Activated naive CD4-positive, alpha-beta T cell treated with anti-CD3 and anti-CD28 coated beads, Interleukin-2, amount 50 U/mL, for 24 hours (primary cell): Measurements from ENCODE around the gene MOB3A.

ENCODE experiments used
- H3K27ac Mint-ChIP-seq: one replicate; pipeline ENCODE4 v1.8.0; 2021; ENCODE audit warnings: mild to moderate bottlenecking, mixed read lengths
- H3K27me3 Mint-ChIP-seq: one replicate; pipeline ENCODE4 v1.8.0; 2021; ENCODE audit warnings: mixed read lengths
- H3K36me3 Mint-ChIP-seq: one replicate; pipeline ENCODE4 v1.8.0; 2021; ENCODE audit warnings: mixed read lengths
- H3K4me1 Mint-ChIP-seq: one replicate; pipeline ENCODE4 v1.8.0; 2021; ENCODE audit warnings: mixed read lengths
- H3K4me3 Mint-ChIP-seq: one replicate; pipeline ENCODE4 v1.8.0; 2021; ENCODE audit warnings: mild to moderate bottlenecking, mixed read lengths
- H3K9me3 Mint-ChIP-seq: one replicate; pipeline ENCODE4 v1.8.0; 2021; ENCODE audit warnings: mixed read lengths

Gene MOB3A

DNA sequence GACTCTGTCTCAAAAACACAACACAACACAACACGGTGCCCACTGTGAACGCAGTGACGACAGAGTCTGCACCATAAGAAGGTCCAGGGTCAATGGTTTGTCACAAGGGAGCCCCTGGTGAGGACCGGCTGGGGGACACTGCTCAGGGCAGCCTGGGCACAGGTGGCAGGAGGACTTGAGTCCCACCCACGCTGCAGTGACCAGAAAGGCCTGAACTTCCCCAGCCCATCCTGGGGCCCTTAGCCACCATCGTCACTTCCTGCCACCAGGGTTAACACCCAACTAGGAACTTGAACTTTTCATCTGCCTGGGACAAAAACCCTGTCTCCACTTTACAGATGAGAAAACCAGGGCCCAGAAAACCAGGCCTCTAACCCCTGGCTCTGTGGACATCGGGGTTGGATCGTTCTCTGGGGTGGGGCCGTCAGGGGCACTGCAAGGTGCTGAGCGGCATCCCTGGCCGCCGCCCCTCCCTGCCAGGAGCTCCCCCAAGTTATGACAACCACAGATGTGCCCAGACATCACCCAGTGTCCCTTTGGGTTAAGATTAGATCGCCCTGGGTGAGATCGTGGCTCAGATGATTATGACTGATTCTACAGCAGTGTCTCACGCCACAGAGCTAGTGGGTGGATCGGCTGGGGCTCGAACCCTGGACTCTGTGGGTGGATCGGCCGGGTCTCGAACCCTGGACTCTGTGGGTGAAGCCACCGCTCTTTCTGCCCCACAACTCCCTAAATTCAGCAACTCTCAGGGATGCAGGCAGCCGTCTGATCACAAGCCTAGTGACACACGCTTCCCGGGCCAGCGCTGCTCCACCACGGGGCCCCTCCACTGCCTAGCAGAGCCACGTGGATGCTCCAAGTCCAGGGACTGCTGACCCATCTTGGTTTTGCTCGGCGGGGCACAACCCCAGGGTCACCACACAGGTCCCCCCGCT, 14.0 kb downstream of the MOB3A start:
- Mint-ChIP-seq H3K27ac (peak overlapping the region; percentile 93), H3K27me3 (no peaks in the 10 kb centered on the region), H3K36me3 (peaks cover 2% of the 10 kb centered on the region), H3K9me3 (no peaks in the 10 kb centered on the region), H3K4me3 (peak overlapping the region; percentile 95), H3K4me1 (peaks cover 53% of the 10 kb centered on the region)

DNA sequence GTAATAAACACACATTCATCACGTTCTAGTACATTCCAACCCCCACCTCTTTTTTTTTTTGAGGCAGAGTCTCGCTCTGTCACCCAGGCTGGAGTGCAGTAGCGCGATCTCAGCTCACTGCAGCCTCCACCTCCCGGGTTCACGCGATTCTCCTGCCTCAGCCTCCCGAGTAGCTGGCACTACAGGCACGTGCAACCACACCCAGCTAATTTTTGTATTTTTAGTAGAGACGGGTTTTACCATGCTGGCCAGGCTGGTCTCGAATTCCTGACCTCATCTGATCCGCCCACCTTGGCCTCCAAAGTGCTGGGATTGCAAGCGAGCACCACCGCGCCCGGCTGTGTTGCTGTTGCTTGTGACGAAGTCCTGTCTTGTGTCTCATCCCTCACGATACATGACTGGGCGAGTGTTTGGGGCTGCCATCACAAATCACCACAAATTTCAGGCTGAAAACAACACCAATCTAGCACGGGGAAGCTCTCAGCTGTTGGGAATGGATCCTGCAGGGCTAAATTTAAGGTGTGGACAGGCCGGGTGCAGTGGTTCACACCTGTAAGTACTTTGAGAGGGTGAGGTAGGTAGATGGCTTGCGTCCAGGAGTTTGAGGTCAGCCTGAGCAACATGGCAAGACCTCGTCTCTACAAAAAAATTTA, 15.7 kb downstream of the MOB3A start:
- Mint-ChIP-seq H3K4me1 (peaks cover 43% of the 10 kb centered on the region), H3K27me3 (no peaks in the 10 kb centered on the region), H3K36me3 (peaks cover 2% of the 10 kb centered on the region), H3K9me3 (no peaks in the 10 kb centered on the region), H3K4me3 (peak overlapping the region; percentile 95), H3K27ac (peak overlapping the region; percentile 80)

DNA sequence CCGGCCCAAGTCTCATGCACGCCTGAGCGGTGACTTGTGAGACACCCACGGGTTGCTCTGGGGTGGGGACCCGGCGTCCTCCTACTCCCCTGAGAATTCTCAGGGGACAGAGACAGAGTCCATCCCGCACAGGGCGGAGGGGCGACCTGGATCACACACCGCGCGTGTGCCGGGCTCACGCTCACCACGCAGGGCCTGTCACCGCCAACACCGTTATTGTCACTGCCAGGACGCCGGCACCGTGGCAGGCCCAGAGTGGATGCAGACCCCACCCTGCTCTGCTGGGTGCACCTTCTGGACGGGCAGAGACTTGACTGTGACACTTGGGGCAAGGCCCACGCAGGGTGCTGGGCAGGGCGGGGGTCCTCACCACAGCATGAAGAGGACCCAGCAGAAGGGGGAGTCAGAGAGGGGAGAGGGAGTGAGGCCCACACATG, 16.2 kb downstream of the MOB3A start:
- H3K9me3 Mint-ChIP-seq = no peaks in the 10 kb centered on the region
- peaks cover 2% of the 10 kb centered on the region for H3K36me3 Mint-ChIP-seq
- H3K4me3 Mint-ChIP-seq = peak overlapping the region; percentile 95
- peaks cover 39% of the 10 kb centered on the region for H3K4me1 Mint-ChIP-seq
- peak overlapping the region; percentile 80 for H3K27ac Mint-ChIP-seq
- no peaks in the 10 kb centered on the region for H3K27me3 Mint-ChIP-seq

DNA sequence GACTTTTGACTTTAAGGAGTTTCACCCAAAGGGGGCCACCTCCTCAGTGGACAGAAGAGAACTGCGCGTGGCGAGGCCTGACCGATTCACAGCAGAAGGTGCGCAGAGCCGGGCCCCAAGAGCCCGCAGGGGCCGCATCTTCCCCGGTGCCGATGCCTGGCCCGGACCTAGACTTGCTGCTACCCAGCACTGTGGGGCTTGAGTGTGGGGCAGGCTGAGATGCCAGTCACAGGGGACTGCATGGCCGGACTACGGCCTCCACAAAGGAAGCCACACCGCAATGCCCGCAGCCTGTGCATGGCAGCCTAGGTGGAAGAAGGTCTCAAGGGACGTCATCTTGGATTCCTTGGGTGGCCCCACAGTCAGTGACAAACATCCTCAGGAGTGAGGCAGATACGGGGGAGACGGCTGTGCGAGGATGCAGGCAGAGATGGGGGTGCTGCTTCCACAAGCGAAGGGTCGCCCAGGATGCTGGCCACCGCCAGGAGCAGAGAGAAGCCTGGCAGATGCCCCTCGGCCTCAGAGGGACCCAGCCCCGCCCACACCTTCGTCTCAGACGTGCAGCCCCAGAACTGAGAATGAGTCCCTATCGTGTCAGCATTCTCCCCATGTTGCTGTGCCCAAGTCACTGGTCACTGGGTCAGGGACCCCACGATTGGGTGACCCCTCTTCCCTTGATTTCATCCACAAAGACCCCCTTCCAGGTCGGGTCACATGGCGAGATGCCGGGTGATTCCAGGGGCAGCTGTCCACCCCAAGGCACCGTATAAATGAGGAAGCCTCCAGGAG, 16.9 kb downstream of the MOB3A start:
- Mint-ChIP-seq H3K9me3 (no peaks in the 10 kb centered on the region), H3K27ac (peak overlapping the region; percentile 92), H3K4me3 (peak overlapping the region; percentile 95), H3K27me3 (no peaks in the 10 kb centered on the region), H3K36me3 (peaks cover 2% of the 10 kb centered on the region), H3K4me1 (peaks cover 42% of the 10 kb centered on the region)

DNA sequence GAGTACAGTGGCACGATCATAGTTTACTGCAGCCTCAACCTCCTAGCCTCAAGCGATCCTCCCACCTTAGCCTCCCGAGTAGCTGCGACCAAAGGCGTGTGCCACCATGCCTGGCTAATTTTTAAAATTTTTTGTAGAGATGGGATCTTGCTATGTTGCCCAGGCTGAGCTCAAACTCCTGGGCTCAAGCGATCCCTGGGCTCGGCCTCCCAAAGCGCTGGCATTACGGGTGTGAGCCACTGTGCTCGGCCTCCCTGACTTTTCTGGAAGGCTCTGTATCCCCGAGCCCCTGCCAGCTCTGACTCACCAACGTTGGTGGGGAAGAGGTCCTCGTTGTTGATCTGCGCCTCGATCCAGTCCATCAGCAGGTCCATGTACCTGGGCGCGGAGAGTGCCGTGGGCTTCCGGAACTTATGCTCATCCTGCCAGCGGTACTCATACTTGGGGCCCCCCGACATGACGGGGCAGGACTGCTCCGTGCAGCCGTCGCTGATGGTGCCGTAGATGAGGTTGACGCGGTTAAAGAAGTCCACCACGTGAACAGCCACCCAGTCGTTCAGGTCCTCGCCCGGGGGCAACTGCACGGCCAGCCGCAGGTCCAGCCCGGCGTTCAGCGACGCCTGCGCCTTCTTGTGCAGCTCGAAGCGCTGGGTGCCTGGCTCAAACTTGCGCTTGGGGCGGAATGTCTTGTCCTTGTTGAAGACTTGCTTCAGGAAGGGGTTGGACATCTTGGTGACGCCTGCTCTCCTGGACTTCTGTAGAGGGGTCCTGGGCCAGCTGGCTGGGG, 18.1 kb downstream of the MOB3A start:
- peaks cover 40% of the 10 kb centered on the region for H3K4me1 Mint-ChIP-seq
- H3K4me3 Mint-ChIP-seq = no peak overlapping the region
- H3K27ac Mint-ChIP-seq = no peak overlapping the region

DNA sequence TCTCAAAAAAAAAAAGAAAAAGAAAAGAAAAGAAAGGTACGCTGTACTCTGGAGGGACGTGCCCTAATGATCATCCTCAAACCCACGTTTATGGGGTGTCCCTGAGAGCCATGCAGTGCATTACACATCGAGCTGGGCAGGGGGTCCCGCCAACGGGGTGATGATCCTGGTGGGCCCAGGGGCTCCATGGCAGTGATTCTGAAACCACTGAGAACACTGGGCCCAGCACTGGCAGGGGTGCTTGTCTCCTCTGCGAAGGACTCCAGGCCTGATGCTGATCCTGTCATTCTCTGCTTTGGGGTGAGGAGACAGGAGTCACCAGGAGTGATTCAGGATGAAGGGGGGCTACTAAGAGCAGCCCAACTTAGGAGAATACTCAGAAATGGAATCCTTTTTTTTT, 18.7 kb downstream of the MOB3A start:
- H3K27ac Mint-ChIP-seq = no peak overlapping the region
- H3K36me3 Mint-ChIP-seq = peaks cover 6% of the 10 kb centered on the region
- H3K27me3 Mint-ChIP-seq = no peaks in the 10 kb centered on the region
- H3K4me1 Mint-ChIP-seq = peaks cover 36% of the 10 kb centered on the region
- no peaks in the 10 kb centered on the region for H3K9me3 Mint-ChIP-seq
- H3K4me3 Mint-ChIP-seq = no peak overlapping the region

More for the DNA sequence above, 18.1 kb downstream of the MOB3A start:
- H3K9me3 Mint-ChIP-seq = no peaks in the 10 kb centered on the region
- peaks cover 3% of the 10 kb centered on the region for H3K36me3 Mint-ChIP-seq
- H3K27me3 Mint-ChIP-seq = no peaks in the 10 kb centered on the region

DNA sequence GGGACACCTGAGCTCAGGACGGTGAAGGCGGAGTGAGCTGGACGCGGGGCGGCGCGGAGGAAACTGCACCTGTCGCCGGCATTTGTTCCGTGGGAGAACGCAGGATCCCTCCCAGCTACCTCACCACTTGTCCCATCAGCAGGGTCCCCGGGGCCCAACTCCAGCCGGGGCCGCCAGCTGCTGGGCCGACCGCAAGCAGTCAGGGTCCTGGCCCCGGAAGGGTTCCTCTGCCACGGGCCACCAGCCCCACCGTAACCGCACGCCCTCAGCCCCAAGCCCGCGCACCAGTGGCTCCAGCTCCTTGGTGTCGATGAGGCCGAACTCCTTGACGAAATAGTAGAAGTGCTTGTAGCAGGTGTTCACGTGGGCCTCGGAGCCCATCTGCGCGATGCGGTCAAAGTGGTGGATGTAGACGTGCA, 19.6 kb downstream of the MOB3A start:
- Mint-ChIP-seq H3K27me3 (no peaks in the 10 kb centered on the region), H3K4me1 (peaks cover 33% of the 10 kb centered on the region), H3K4me3 (no peak overlapping the region), H3K36me3 (peaks cover 8% of the 10 kb centered on the region), H3K27ac (no peak overlapping the region), H3K9me3 (no peaks in the 10 kb centered on the region)

DNA sequence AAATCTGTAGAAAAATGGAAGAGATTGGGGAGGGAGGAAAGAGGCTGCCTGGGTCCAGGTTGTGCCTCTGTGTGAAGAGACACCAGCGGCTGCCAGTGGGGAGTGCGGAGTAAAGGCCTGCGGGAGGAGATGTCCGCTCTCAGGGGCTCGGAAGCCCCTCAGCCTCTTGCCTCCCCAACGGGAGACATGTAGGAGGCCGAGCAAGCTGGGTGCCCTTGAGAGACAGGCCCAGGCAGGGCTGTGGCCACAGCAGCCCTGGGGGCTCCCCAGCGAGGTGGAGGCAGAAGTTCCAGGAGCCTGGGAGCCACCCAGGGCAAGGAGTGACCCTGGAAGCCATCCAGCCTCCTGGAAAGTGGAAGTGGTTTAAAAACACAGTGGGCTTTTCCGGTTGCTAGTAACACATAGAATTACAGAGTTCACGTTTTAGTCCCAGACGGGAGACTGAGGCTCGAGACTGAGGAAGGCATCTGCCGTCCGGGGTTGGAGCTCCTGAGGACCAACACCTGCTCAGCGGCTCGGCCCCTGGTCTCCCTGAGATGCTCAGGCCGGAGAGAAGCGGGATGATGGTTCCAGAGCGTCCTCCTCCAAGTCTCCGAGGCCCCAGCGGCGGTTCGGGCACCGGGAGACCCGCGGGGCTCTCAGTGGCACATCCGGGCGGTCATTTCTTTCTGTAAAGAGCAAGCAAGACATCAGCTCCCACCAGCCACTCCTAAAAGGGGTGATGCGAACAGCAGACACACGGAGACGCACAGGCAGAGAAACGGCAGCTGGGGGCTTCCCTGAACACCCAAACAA, 23.2 kb downstream of the MOB3A start:
- no peak overlapping the region for H3K4me3 Mint-ChIP-seq
- H3K9me3 Mint-ChIP-seq = no peaks in the 10 kb centered on the region

DNA sequence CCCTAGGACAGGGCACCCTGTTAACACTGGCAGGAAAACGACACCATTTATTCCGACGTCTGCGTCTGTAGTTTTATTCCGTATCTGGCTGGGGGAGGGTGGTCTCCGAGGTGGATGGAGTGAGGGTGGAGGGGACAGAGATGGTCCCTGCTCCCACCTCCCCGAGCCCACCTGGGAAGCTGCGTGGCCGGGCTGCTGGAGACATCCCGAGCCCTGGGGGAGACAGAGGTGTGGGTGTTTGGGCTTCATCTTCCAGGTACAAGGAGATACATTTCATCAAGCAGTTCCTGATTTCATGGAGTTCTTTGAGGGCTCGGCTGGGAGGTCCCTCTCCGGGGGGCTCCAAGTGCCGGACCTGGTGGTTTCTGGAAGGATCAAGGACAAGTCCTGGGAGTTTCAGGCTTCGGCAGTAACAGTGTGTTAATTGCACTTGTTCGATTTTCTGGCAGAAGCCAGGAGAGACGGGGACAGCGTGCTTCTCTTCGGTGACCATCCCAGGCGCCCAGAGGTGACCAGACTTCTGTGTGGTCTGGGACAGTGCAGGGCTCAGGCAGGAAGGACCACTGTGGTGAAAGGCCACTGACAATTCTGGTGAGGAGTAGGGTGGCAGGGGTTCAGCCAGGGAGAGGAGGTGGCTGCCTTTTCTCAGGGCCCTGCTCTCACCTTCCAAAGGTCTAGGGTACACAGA, 25.0 kb downstream of the MOB3A start:
- Mint-ChIP-seq H3K27ac (peak overlapping the region; percentile 84), H3K4me1 (peaks cover 21% of the 10 kb centered on the region), H3K9me3 (no peaks in the 10 kb centered on the region), H3K4me3 (no peak overlapping the region), H3K27me3 (no peaks in the 10 kb centered on the region), H3K36me3 (peaks cover 8% of the 10 kb centered on the region)

More for the DNA sequence above, 23.2 kb downstream of the MOB3A start:
- Mint-ChIP-seq H3K27ac (peak overlapping the region; percentile 55), H3K27me3 (no peaks in the 10 kb centered on the region), H3K36me3 (peaks cover 8% of the 10 kb centered on the region), H3K4me1 (peaks cover 21% of the 10 kb centered on the region)

DNA sequence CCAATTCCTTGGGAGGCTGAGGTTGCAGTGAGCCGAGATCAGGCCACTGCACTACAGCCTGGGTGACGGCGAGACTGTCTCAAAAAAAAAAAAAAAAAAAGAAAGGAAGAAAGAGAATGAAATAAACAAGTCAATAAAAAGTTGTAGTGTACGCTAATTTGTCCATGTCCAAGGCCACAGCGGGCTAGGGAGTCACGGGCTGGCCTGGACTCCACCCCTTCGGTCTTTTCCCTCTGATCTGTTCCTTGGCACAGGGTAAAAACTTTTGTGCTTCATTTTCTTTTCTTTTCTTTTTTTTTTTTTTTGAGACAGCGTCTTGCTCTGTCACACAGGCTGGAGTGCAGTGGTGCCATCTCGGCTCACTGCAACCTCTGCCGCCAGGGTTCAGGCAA, 25.7 kb downstream of the MOB3A start:
- H3K27me3 Mint-ChIP-seq = no peaks in the 10 kb centered on the region
- H3K9me3 Mint-ChIP-seq = no peaks in the 10 kb centered on the region
- peaks cover 21% of the 10 kb centered on the region for H3K4me1 Mint-ChIP-seq
- H3K4me3 Mint-ChIP-seq = peak overlapping the region; percentile 15
- no peak overlapping the region for H3K27ac Mint-ChIP-seq
- peaks cover 8% of the 10 kb centered on the region for H3K36me3 Mint-ChIP-seq

DNA sequence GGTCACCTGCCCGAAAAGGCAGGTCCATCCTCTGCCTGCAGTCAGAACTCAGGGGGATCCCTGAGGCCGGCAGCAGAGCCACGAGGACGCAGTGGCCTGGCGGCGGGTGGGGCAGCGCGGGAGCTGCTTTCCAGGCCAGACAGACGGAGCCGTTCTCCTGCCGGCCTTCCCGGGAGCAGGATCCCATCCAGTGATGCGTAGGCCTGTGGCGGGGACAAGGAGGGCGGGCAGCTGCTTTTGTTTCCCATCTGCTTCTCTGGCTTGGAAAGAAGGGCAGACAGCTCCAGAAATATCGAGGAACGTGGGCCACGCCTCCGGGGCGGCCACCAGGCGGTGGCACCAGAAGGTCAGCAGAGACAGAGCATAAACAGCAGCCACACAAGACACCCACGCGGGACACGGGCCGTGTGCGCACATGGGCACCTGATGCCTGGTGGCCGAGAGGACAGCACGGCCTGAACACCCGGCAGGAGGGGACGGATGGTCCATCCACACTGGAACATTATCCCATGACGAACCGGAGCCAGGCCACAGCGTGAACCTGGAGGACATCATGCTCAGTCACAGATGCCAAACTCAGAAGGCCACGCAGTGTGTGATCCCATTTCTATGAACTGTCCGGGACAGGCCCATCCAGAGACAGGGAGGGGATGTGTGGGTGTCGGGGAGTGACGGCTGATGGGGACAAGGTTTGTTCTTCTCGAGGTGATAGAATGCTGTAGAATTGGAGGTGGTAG, 31.2 kb downstream of the MOB3A start:
- H3K4me3 Mint-ChIP-seq = no peak overlapping the region
- H3K36me3 Mint-ChIP-seq = no peaks in the 10 kb centered on the region
- no peaks in the 10 kb centered on the region for H3K27me3 Mint-ChIP-seq
- H3K27ac Mint-ChIP-seq = no peak overlapping the region
- no peaks in the 10 kb centered on the region for H3K9me3 Mint-ChIP-seq
- H3K4me1 Mint-ChIP-seq = peaks cover 30% of the 10 kb centered on the region

DNA sequence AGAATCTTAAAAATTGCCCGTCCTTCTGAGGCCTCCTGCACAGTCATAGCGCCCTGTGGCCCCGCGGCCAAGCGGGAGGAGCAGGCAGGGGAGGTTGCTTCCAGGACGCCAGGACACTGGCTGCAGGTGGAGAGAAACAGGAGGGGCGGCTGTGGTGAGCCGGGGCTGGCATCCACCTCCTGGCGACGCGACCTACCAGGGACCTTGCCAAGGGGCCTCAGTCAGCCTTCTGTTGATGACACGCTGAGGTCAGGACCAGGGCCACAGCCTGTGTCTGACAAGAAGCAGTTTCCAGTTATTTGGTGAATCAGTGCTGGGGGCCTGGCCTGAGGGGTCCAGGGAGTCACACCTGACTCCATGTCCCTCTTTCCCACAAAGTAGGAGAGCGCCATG, 31.7 kb downstream of the MOB3A start:
- Mint-ChIP-seq H3K36me3 (no peaks in the 10 kb centered on the region), H3K4me1 (peaks cover 27% of the 10 kb centered on the region), H3K27me3 (no peaks in the 10 kb centered on the region), H3K9me3 (no peaks in the 10 kb centered on the region), H3K4me3 (no peak overlapping the region), H3K27ac (no peak overlapping the region)

DNA sequence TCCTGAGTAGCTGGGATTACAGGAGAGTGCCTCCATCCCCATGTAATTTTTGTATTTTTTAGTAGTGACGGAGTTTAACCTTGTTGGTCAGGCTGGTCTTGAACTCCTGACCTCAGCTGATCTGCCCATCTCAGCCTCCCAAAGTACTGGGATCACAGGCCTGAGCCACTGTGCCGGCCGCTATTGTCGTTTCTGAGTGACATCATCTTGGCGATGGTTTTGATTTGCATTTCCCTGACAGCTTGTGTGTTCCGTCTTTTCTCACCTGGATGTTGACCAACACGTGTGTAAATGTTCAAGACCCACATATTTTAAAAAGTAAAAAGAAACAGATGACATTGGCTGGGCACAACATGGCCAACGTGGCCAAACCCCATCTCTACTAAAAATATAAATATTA, 32.3 kb downstream of the MOB3A start:
- Mint-ChIP-seq H3K9me3 (no peaks in the 10 kb centered on the region), H3K36me3 (no peaks in the 10 kb centered on the region), H3K4me1 (peaks cover 31% of the 10 kb centered on the region), H3K27me3 (no peaks in the 10 kb centered on the region), H3K27ac (peak overlapping the region; percentile 46), H3K4me3 (no peak overlapping the region)
